Sigmoid colon (tissue), 4 donors: ENCODE results near the gene CHRNA10.

Source experiments
- POLR2A ChIP-seq, 2 donors: fragments of 450-650 bp; IDR thresholded peaks; one replicate each; pipeline ENCODE4 v1.6.1; 2016; ENCODE audit warnings: antibody characterized with exemption in 2 of 2, mild to moderate bottlenecking in 2 of 2, moderate library complexity in 2 of 2
- POLR2AphosphoS5 ChIP-seq, 4 donors: sonication (generic); formaldehyde crosslinking; IDR thresholded peaks; one replicate each; pipeline ENCODE4 v1.6.1; 2017; ENCODE audit warnings: antibody characterized with exemption in 4 of 4

- TF ChIP-seq POLR2AphosphoS5 (IDR thresholded peaks at IDR 0.05) (no peak), POLR2A (IDR thresholded peaks at IDR 0.05) (no peak)
Observed at GRCh38 chr11:3709977-3710376, 38.8 kb upstream of the CHRNA10 start.
